Peyer's patch (tissue), 4 donors: ENCODE measurements around the gene SMYD3. TPM values are rescaled to one million over a fixed set of nuclear protein-coding genes. Genes with fewer than 3 reads are reported as not detected.

Experiments
- DNase-seq, 3 donors: peaks; one replicate each; pipeline ENCODE4 v3.0.0-alpha.2; 2017 to 2019
- H3K27ac ChIP-seq, 4 donors: fragments of 200-600 bp; sonication (generic); one replicate each; pipeline ENCODE4 v1.5.1; 2016 to 2019
- H3K27me3 ChIP-seq, 2 donors: fragments of 200-600 bp; sonication (generic); one replicate each; pipeline ENCODE4 v1.5.1; 2019
- H3K36me3 ChIP-seq, 3 donors: fragments of 200-600 bp; sonication (generic); one replicate each; pipeline ENCODE4 v1.5.1; 2016 to 2019
- H3K4me1 ChIP-seq, 4 donors: fragments of 200-600 bp; sonication (generic); one replicate each; pipeline ENCODE4 v1.5.1; 2016 to 2019
- H3K4me3 ChIP-seq, 4 donors: fragments of 200-600 bp; sonication (generic); 1 replicate in 3 of 4; 2 replicates in 1 of 4; pipeline ENCODE4 v1.5.1; 2016 to 2019; ENCODE audit warnings: mild to moderate bottlenecking in 1 of 4
- H3K9me3 ChIP-seq, 4 donors: fragments of 200-600 bp; sonication (generic); one replicate each; pipeline ENCODE4 v1.5.1; 2016 to 2019; ENCODE audit warnings: mild to moderate bottlenecking in 1 of 4
- POLR2A ChIP-seq, 2 donors: fragments of 450-650 bp; IDR thresholded peaks; one replicate each; pipeline ENCODE4 v1.5.1; 2017; ENCODE audit warnings: antibody characterized with exemption in 2 of 2, mild to moderate bottlenecking in 2 of 2, moderate library complexity in 2 of 2
- total RNA-seq, 4 donors: library from RNA; depleted of rRNA; stranded (reverse); fragments of >200 nt; gene quantifications; one replicate each; pipeline ENCODE4 v1.1.0, GENCODE V29; 2016
- TF ChIP-seq, protein P1 (sequence below), 6 experiments: fragments of 450-650 bp in 4 of 6; fragments of 200-600 bp in 2 of 6; sonication (generic) in 1 of 6; IDR thresholded peaks; one replicate each; pipeline ENCODE4 v1.5.1; 2017 to 2019; ENCODE audit warnings: antibody characterized with exemption in 6 of 6, mild to moderate bottlenecking in 3 of 6, moderate library complexity in 1 of 6

Gene SMYD3
- total RNA-seq, 4 donors from 2014 or later = 19.8 to 55.3 (median 26.9) TPM

DNA sequence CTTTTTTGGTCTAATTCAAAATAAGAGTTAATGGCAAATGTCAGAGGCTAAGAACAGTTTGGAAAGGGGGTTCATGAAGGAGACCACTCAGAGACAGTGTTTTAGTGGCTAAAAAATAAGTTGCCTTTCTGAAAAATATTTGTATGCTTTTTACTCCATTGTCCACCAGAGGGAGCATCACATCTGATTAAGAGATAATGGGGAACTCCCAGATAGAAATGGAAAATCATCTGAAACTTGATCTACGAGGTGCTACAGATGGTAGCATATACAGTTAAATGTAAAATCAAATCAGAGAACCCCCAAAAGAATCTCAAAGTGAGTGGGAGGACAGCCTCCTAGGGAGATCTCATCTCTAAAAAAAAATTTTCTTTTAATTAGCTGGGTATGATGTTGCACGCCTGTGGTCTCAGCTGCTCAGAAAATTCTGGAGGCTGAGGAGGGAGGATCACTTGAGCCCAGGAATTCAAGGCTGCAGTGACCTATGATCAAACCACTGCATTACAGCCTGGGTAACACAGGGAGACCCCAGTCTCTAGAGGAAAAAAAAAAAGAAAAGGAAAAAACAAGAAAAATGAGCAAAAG, 9.7 kb downstream of the SMYD3 start:
- Histone ChIP-seq H3K27me3 (no peaks in the 10 kb centered on the region), H3K9me3 (no peaks in the 10 kb centered on the region), H3K4me1 (no peaks in the 10 kb centered on the region), H3K4me3 (no peak overlapping the region), H3K36me3 (no peaks in the 10 kb centered on the region), H3K27ac (no peak overlapping the region)
- TF ChIP-seq, protein P1, sequence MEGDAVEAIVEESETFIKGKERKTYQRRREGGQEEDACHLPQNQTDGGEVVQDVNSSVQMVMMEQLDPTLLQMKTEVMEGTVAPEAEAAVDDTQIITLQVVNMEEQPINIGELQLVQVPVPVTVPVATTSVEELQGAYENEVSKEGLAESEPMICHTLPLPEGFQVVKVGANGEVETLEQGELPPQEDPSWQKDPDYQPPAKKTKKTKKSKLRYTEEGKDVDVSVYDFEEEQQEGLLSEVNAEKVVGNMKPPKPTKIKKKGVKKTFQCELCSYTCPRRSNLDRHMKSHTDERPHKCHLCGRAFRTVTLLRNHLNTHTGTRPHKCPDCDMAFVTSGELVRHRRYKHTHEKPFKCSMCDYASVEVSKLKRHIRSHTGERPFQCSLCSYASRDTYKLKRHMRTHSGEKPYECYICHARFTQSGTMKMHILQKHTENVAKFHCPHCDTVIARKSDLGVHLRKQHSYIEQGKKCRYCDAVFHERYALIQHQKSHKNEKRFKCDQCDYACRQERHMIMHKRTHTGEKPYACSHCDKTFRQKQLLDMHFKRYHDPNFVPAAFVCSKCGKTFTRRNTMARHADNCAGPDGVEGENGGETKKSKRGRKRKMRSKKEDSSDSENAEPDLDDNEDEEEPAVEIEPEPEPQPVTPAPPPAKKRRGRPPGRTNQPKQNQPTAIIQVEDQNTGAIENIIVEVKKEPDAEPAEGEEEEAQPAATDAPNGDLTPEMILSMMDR (IDR thresholded peaks at IDR 0.05) = peak; percentile 65 to 88 (median 78)
- no peak for TF ChIP-seq POLR2A (IDR thresholded peaks at IDR 0.05)
- DNase-seq = no peak

DNA sequence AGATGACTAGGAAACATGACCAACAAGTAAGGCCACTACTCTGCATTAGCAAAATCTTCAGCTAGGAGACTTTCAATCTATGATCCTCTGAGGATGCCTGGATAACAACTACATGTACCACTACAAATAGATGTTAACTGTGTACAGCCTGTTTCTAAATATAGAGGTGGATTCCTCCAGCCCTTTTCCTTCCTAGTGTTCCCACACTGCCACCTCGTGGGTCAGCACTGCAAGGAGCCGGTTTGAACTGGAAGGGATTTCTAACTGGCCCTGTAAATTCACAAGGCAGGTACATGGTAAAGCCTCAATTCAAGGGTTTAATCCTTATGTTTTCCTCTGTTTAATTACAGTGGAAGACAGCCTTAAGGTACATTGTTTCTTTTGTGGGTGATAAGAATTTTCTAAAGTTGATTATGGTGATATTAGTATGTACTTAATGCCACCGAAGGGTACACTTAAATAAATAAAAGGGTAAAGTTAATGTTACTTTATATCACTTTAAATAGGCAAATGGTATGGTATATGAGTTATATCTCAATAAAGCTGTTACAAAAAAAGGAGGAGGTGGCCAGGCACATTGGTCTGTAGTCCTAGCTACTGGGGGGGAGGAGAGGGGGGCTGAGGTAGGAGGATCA, 14.4 kb downstream of the SMYD3 start:
- no peak overlapping the region for H3K4me3 ChIP-seq
- H3K9me3 ChIP-seq = no peaks in the 10 kb centered on the region
- H3K27me3 ChIP-seq = no peaks in the 10 kb centered on the region
- H3K27ac ChIP-seq = no peak overlapping the region
- no peaks in the 10 kb centered on the region for H3K4me1 ChIP-seq
- DNase-seq = peak in 2 of 3 donors; percentile 66 to 82
- no peaks in the 10 kb centered on the region for H3K36me3 ChIP-seq
- TF ChIP-seq, protein P1 (IDR thresholded peaks at IDR 0.05) = peak in 5 of 6 experiments; percentile 12 to 61 (median 52)
- no peak for TF ChIP-seq POLR2A (IDR thresholded peaks at IDR 0.05)

DNA sequence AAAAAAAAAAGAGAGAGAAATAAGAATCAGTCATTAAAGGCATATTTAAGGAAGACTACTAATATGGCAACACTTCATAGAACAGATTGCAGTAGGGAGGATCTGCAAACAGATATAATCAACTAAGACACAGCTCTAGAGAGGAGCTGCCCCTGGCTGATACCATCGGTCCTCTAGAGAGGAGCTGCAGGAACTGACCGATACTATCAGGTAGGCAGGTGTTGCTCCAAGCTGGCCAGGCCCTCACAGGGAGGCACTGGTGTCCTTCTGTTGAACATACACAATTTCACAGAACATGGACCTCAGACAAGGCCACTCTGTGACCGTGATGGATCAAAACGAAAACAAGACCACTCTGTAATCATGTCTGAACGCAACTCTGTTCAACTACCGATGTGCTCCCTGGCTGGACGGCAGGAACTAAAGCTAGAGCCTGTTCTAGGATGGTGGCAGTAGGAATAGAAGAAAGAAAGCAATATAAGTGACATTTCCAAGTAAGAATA, 15.5 kb downstream of the SMYD3 start:
- H3K9me3 ChIP-seq = no peaks in the 10 kb centered on the region
- no peaks in the 10 kb centered on the region for H3K27me3 ChIP-seq
- no peaks in the 10 kb centered on the region for H3K36me3 ChIP-seq
- TF ChIP-seq POLR2A (IDR thresholded peaks at IDR 0.05) = no peak
- TF ChIP-seq, protein P1 (IDR thresholded peaks at IDR 0.05) = no peak
- no peak for DNase-seq
- no peaks in the 10 kb centered on the region for H3K4me1 ChIP-seq
- H3K4me3 ChIP-seq = no peak overlapping the region
- no peak overlapping the region for H3K27ac ChIP-seq

GRCh38 chr1:246488674-246489073, 18.4 kb downstream of the SMYD3 start:
- Histone ChIP-seq H3K36me3 (no peaks in the 10 kb centered on the region), H3K4me1 (no peaks in the 10 kb centered on the region), H3K4me3 (no peak overlapping the region), H3K27ac (no peak overlapping the region), H3K9me3 (no peaks in the 10 kb centered on the region), H3K27me3 (no peaks in the 10 kb centered on the region)
- TF ChIP-seq, protein P1 (IDR thresholded peaks at IDR 0.05) = no peak
- TF ChIP-seq POLR2A (IDR thresholded peaks at IDR 0.05) = no peak
- no peak for DNase-seq

DNA sequence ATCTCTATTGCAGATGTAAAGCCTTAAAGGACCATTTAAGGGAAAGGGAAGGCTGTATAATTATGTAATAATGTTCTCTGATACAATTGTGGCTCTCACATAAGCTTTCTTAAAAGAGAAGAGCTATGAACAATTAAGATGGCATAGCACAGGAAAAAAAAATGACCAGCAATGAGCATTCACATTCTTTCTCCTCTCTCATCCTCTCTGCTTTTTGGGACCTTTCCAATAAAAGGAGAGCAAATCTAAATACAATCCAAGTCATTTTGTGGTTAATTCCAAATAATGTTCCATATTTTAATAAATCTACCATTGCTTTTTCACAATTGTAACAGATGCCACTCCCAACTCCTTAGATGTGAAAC, 23.5 kb downstream of the SMYD3 start:
- H3K27ac ChIP-seq = no peak overlapping the region
- DNase-seq = no peak
- H3K4me1 ChIP-seq = no peaks in the 10 kb centered on the region
- H3K36me3 ChIP-seq = no peaks in the 10 kb centered on the region
- H3K27me3 ChIP-seq = no peaks in the 10 kb centered on the region
- TF ChIP-seq POLR2A (IDR thresholded peaks at IDR 0.05) = no peak
- no peak overlapping the region for H3K4me3 ChIP-seq
- H3K9me3 ChIP-seq = no peaks in the 10 kb centered on the region

DNA sequence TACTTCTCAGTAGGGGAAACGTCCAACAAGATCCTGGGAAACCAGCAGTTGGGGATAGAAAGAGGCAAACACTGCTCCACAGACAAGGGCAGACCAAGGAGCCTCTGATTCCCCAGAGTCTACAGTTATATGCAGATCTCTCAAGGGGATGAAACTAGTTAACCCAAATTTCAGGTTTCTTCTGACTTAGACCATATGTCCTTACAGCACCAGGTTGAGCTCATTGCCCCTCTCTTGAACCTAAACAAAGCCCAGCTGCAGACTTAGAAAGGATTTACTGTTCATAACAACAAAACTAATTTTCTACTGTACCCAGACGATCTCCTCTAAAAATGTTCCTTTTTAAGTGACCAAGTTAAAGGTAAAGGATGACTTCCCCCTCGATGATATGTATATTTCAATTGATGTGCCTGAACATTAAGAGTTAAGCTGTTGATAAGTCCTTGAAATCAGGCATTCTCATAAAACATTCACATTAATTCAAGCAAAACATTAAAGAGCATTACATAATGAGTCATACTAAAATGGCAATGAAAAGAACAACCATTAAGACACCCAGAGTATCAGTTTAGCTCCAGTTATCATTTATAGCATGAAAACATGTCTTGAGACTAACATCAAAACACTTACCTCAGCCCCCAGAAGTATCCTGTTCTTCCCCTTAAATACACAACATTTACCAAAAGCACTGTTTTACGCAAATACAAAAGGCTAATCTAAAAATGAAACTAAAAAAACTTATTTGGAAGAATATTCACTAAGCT, 24.1 kb downstream of the SMYD3 start:
- H3K4me3 ChIP-seq = no peak overlapping the region
- no peak for TF ChIP-seq POLR2A (IDR thresholded peaks at IDR 0.05)
- TF ChIP-seq, protein P1 (IDR thresholded peaks at IDR 0.05) = no peak
- H3K9me3 ChIP-seq = no peaks in the 10 kb centered on the region
- H3K27ac ChIP-seq = no peak overlapping the region
- DNase-seq = no peak
- H3K4me1 ChIP-seq = no peaks in the 10 kb centered on the region
- no peaks in the 10 kb centered on the region for H3K36me3 ChIP-seq
- no peaks in the 10 kb centered on the region for H3K27me3 ChIP-seq
